K562 (cell line): ENCODE results near the gene MAPKAPK3. TPM values are rescaled to one million over a fixed set of nuclear protein-coding genes. Genes with fewer than 3 reads are reported as not detected.
A peak's percentile ranks its signal among the peaks of the same experiment; 100 is the strongest.

ENCODE experiments used
- ATAC-seq: fragments of 200-7000 bp; cut with Tn5 transposase; 3 replicates; pipeline ENCODE4 v1.9.1; 2020; ENCODE audit warnings: moderate library complexity
- BruUV-seq: library from RNA; stranded (reverse); fragments of 400-500 nt; replicated peaks from 2 replicates; lab custom pipeline; 2021; lab: Mats Ljungman, UMichigan
- CTCF ChIA-PET: fragments of 300-600 bp; formaldehyde crosslinking; extraction: SDS; loops from one replicate; lab custom pipeline; 2021; ENCODE audit warnings: low intra/inter-chr PET ratio; lab: Yijun Ruan, JAX
- POLR2A ChIA-PET: fragments of 300-600, 350-650 bp; sonication (Branson Sonifier 250); formaldehyde crosslinking; extraction: SDS; loops from one replicate; lab custom pipeline; 2021; ENCODE audit warnings: antibody characterized with exemption, inconsistent platforms; lab: Yijun Ruan, JAX
- DNase-seq, 4 experiments: peaks; one replicate each; pipeline versions ENCODE4 v3.0.0 to v3.0.0-alpha.2; 2011 to 2018; ENCODE audit warnings: low spot score in 3 of 4, mixed read lengths in 3 of 4; ENCODE audit errors: extremely low read depth in 1 of 4
- FAIRE-seq: peaks from 2 replicates; lab custom pipeline; 2011; peaks lifted over from hg19 to GRCh38; lab: Jason Lieb, UNC
- H2AFZ ChIP-seq: 2 replicates; pipeline ENCODE4 v1.6.0; 2011; ENCODE audit warnings: low read depth, low read length, control low read depth, inconsistent platforms
- H3K27ac ChIP-seq: fragments of 200-600 bp; 3 replicates; pipeline ENCODE4 v1.8.0; 2011; ENCODE audit warnings: low read depth, mild to moderate bottlenecking, control low read depth, inconsistent platforms, low read length, moderate library complexity, mixed read lengths; ENCODE audit errors: extremely low read depth
- H3K27me3 ChIP-seq, 2 experiments: fragments of 300-600 bp in 1 of 2; 2 replicates in 1 of 2; 3 replicates in 1 of 2; pipeline versions ENCODE4 v1.6.0 to v1.8.0; 2011; ENCODE audit warnings: inconsistent platforms in 2 of 2, low read length in 2 of 2, mild to moderate bottlenecking in 1 of 2, mixed read lengths in 1 of 2, moderate library complexity in 1 of 2; ENCODE audit not compliant: control insufficient read depth in 2 of 2, insufficient read depth in 2 of 2
- H3K36me3 ChIP-seq: fragments of 300-600 bp; 3 replicates; pipeline ENCODE4 v1.8.0; 2011; ENCODE audit warnings: mild to moderate bottlenecking, low read length, inconsistent platforms; ENCODE audit not compliant: control insufficient read depth, insufficient read depth
- H3K4me1 ChIP-seq, 2 experiments: fragments of 200-600 bp in 1 of 2; replicated peaks in 1 of 2; 2 replicates in 1 of 2; 3 replicates in 1 of 2; pipeline versions ENCODE4 v1.5.1 to v1.8.0; 2011; ENCODE audit warnings: inconsistent platforms in 2 of 2, low read length in 2 of 2, mild to moderate bottlenecking in 1 of 2, mixed read lengths in 1 of 2, moderate library complexity in 1 of 2; ENCODE audit not compliant: control insufficient read depth in 2 of 2, insufficient read depth in 2 of 2
- H3K4me2 ChIP-seq: 2 replicates; pipeline ENCODE4 v1.6.1; 2011; ENCODE audit warnings: low read length, control low read depth, inconsistent platforms, mixed read lengths; ENCODE audit not compliant: insufficient read depth
- H3K4me3 ChIP-seq: fragments of 200-600 bp; sonication (generic), shearing (Covaris generic); 2 replicates; pipeline ENCODE4 v1.5.1; 2016; ENCODE audit warnings: control low read depth, inconsistent platforms
- H3K79me2 ChIP-seq: fragments of 200-600 bp; 3 replicates; pipeline ENCODE4 v1.8.0; 2011; ENCODE audit warnings: low read length, inconsistent platforms; ENCODE audit not compliant: control insufficient read depth, insufficient read depth
- H3K9ac ChIP-seq, 2 experiments: 2 replicates each; pipeline versions ENCODE4 v1.6.0 to v1.6.1; 2011; ENCODE audit warnings: low read depth in 2 of 2, low read length in 2 of 2, control low read depth in 1 of 2, inconsistent platforms in 1 of 2, mild to moderate bottlenecking in 1 of 2, mixed read lengths in 1 of 2; ENCODE audit not compliant: insufficient read depth in 1 of 2
- H3K9me1 ChIP-seq: one replicate; pipeline ENCODE4 v1.6.0; 2011; ENCODE audit warnings: inconsistent platforms, mild to moderate bottlenecking, low read length, moderate library complexity; ENCODE audit not compliant: control insufficient read depth, insufficient read depth
- H3K9me3 ChIP-seq: replicated peaks from 2 replicates; pipeline ENCODE4 v1.5.1; 2011; ENCODE audit warnings: low read depth, low read length, inconsistent platforms; ENCODE audit not compliant: control insufficient read depth, insufficient read depth
- H4K20me1 ChIP-seq: replicated peaks from 2 replicates; pipeline ENCODE4 v1.6.1; 2011; ENCODE audit warnings: low read length, inconsistent platforms, mixed read lengths; ENCODE audit not compliant: control insufficient read depth, insufficient read depth
- BDP1 ChIP-seq: IDR thresholded peaks from 3 replicates; pipeline ENCODE4 v1.6.1; 2011; ENCODE audit not compliant: insufficient read length, insufficient read depth
- CBFB ChIP-seq: sonication (generic); formaldehyde crosslinking; IDR thresholded peaks from 2 replicates; pipeline ENCODE4 v1.4.0; 2020; ENCODE audit warnings: mild to moderate bottlenecking, missing genetic modification reagents
- ETV1 ChIP-seq: fragments of 450-650 bp; conservative IDR thresholded peaks from 2 replicates; pipeline ENCODE4 v1.6.1; 2016; ENCODE audit warnings: missing genetic modification characterization, control low read depth, low read depth, missing compliant biosample characterization
- KDM4B ChIP-seq, 2 experiments: fragments of 450-650 bp in 1 of 2; sonication (generic) in 1 of 2; IDR thresholded peaks; 2 replicates each; pipeline ENCODE4 v1.6.1; 2016 to 2017; ENCODE audit warnings: borderline replicate concordance in 2 of 2, antibody characterized with exemption in 1 of 2, low read depth in 1 of 2, mild to moderate bottlenecking in 1 of 2
- NCOA4 ChIP-seq: fragments of 450-650 bp; IDR thresholded peaks from 2 replicates; pipeline ENCODE4 v1.6.1; 2018; ENCODE audit warnings: mild to moderate bottlenecking; ENCODE audit not compliant: partially characterized antibody
- RAD21 ChIP-seq, 2 experiments: fragments of 250-450 bp in 1 of 2; fragments of 450-650 bp in 1 of 2; sonication (Bioruptor Pico) in 1 of 2; formaldehyde crosslinking in 1 of 2; IDR thresholded peaks in 1 of 2; conservative IDR thresholded peaks in 1 of 2; 2 replicates each; pipeline versions ENCODE4 v1.4.0 to v1.8.0; 2020 to 2022; ENCODE audit warnings: mild to moderate bottlenecking in 2 of 2, moderate library complexity in 1 of 2
- SMAD4 ChIP-seq: fragments of 250-450 bp; sonication (Bioruptor Pico); conservative IDR thresholded peaks from 2 replicates; pipeline ENCODE4 v1.8.0; 2021; ENCODE audit warnings: inconsistent platforms, mild to moderate bottlenecking, moderate library complexity
- STAT5A ChIP-seq: IDR thresholded peaks from 2 replicates; pipeline ENCODE4 v1.6.1; 2012; ENCODE audit warnings: low read length, inconsistent platforms, borderline replicate concordance
- TFAP4 ChIP-seq: sonication (generic); formaldehyde crosslinking; IDR thresholded peaks from 2 replicates; pipeline ENCODE4 v1.8.0; 2022; ENCODE audit warnings: missing genetic modification reagents, mild to moderate bottlenecking, moderate library complexity, borderline replicate concordance
- ZNF239 ChIP-seq: fragments of 250-450 bp; sonication (Bioruptor Pico); IDR thresholded peaks from 2 replicates; pipeline ENCODE4 v1.4.0; 2020; ENCODE audit warnings: mild to moderate bottlenecking
- ZNF324 ChIP-seq: fragments of 250-450 bp; sonication (Bioruptor Pico); IDR thresholded peaks from 2 replicates; pipeline ENCODE4 v1.4.0; 2020; ENCODE audit warnings: mild to moderate bottlenecking
- ZNF449 ChIP-seq: fragments of 250-450 bp; sonication (Bioruptor Pico); IDR thresholded peaks from 2 replicates; pipeline ENCODE4 v1.8.0; 2022; ENCODE audit warnings: moderate library complexity, mild to moderate bottlenecking, inconsistent platforms
- ZNF592 ChIP-seq: fragments of 450-650 bp; IDR thresholded peaks from 2 replicates; pipeline ENCODE4 v1.6.1; 2017; ENCODE audit warnings: antibody characterized with exemption, mild to moderate bottlenecking
- WGBS: fragments of 100-300 bp; shearing (Covaris generic); methylation state at CpG from one replicate; pipeline ENCODE4 v1.1.6; 2016; ENCODE audit warnings: low coverage, mixed read lengths; ENCODE audit not compliant: insufficient coverage; ENCODE audit errors: missing lambda C conversion rate; 5-methylcytosine and 5-hydroxymethylcytosine counted together
- in situ Hi-C: fragments of 300-500 bp; cut with MboI; formaldehyde crosslinking; loops from 4 replicates; pipeline ENCODE4 v1.15.0; 2018; ENCODE audit warnings: inconsistent platforms, mixed read lengths
- intact Hi-C: fragments of 100-400 bp; cut with micrococcal nuclease; formaldehyde crosslinking; loops from 2 replicates; pipeline ENCODE4 v1.14.2; 2022
- polyA plus RNA-seq, 8 experiments: library from polyadenylated mRNA; depleted of rRNA in 4 of 8; stranded (reverse) in 5 of 8; unstranded in 3 of 8; fragments of >200 nt; fragmentation: Nextera tagmentation in 2 of 8; fragmentation: Illumina TruSeq in 1 of 8; extraction: Ambion mirVana in 2 of 8; extraction: Trizol in 1 of 8; gene quantifications; 2 replicates each; pipeline versions ENCODE4 v1.2.1 to v1.2.3, GENCODE V29; 2011 to 2014; ENCODE audit warnings: inconsistent platforms in 1 of 8, missing spikeins in 1 of 8
- total RNA-seq, 7 experiments: library from RNA; depleted of rRNA in 6 of 7; stranded (reverse); fragments of >200 nt in 6 of 7; fragmentation: Illumina TruSeq in 2 of 7; extraction: Trizol in 2 of 7; gene quantifications; 2 replicates each; pipeline versions ENCODE4 v1.2.1 to v1.2.3, GENCODE V29; 2011 to 2021; ENCODE audit warnings: low replicate concordance in 1 of 7

MAPKAPK3 gene
- total and polyA plus RNA-seq, 9 of the 15 experiments (the other 6 are each of a cell fraction or from before 2014, with no cell fraction given), result 8.0 to 56.4 (median 41.2) TPM

GRCh38 chr3:50573566-50574443 lies 43.1 kb upstream of the MAPKAPK3 start:
- Histone ChIP-seq H3K36me3 (peaks cover 39% of the 10 kb centered on the region; the same call in 2 of the 3 replicates), H3K4me3 (no peak overlapping the region), H3K27me3 (no peaks in the 10 kb centered on the region), H4K20me1 (no peaks in the 10 kb centered on the region), H3K9me3 (no peaks in the 10 kb centered on the region), H3K27ac (peak overlapping the region; percentile 57; the same call in 2 of the 3 replicates), H3K4me1 (peaks cover 46 to 58% of the 10 kb centered on the region in 2 experiments; a peak in 4 of 5 replicates), H3K9me1 (no peaks in the 10 kb centered on the region), H3K4me2 (peak overlapping the region; percentile 4; the same call in 1 of the 2 replicates), H3K79me2 (peaks cover 15% of the 10 kb centered on the region), H3K9ac (peak overlapping the region; percentile 28 to 84; a peak in 3 of 4 replicates), H2AFZ (no peak overlapping the region)
- FAIRE-seq (peak; percentile 80), ATAC-seq (peak; percentile 48), DNase-seq (peak; percentile 30 to 57 (median 42))
- ChIA-PET POLR2A (interaction anchor here (1.0 to 1.2 kb wide), 3 partner anchors 15 to 39 kb away, joined by 3 read pairs; no protein-coding TSS in a partner anchor), CTCF (interaction anchor here (5.6 kb wide), 1 partner anchor 40 kb away, joined by 56 read pairs; the partner anchor contains the start of genes CISH and MAPKAPK3)
- in situ Hi-C loops (loop anchor here (5.0 kb wide), 1 partner anchor 83 kb away; no protein-coding TSS in a partner anchor), intact Hi-C loops (no loop called here)
- no TSS peak for BruUV-seq
- WGBS, result 27% methylated on average over 5 of the region's 8 CpGs
- TF ChIP-seq TFAP4 (CRISPR knock-in tag) (peak; percentile 25; the same call in 1 of the 2 replicates), SMAD4 (CRISPR knock-in tag) (0 out of 2 replicates have a peak, but pooled peaks have one; percentile 42), ZNF592 (peak; percentile 87), BDP1 (no peak), ZNF449 (no peak), KDM4B (IDR thresholded peaks at IDR 0.05; ENCODE audit: borderline replicate concordance in 2 of 2, low read depth in 1 of 2) (no peak), RAD21 (CRISPR knock-in tag; conservative IDR thresholded peaks at IDR 0.05 in 1 of 2, IDR thresholded peaks at IDR 0.05 in 1 of 2) (peak in 1 of 2 experiments; percentile 61; a peak in 3 of 4 replicates), NCOA4 (no peak), ZNF324 (no peak), ETV1 (tag) (peak; percentile 57; the same call in 1 of the 2 replicates), CBFB (CRISPR knock-in tag) (no peak), STAT5A (no peak), ZNF239 (CRISPR knock-in tag) (no peak)
